Bone marrow (tissue), 2 donors: ENCODE measurements around the gene VANGL1.
A peak's percentile ranks its signal among the peaks of the same experiment; 100 is the strongest.
"Not testable (repeated sequence)": the region's sequence is repeated elsewhere in the genome, so short reads cannot be mapped to it uniquely, and the experiment has no call there.

Source experiments
- DNase-seq, 2 donors: peaks; one replicate each; lab custom pipeline; 2025; lab: John Stamatoyannopoulos, UW

Gene VANGL1

GRCh38 chr1:115641762-115642167, at the start of gene VANGL1:
Gene VANGL1 (plus strand): TSS chr1:115641970. CDS start chr1:115651414, 9,444 bp downstream.
- no peak for DNase-seq

- no peak for DNase-seq
These were observed 49.5 kb upstream of the VANGL1 start for GRCh38 chr1:115592264-115592663.

GRCh38 chr1:115593365-115594259, 48.2 kb upstream of the VANGL1 start:
- no peak for DNase-seq

GRCh38 chr1:115594600-115594999, 47.2 kb upstream of the VANGL1 start:
- DNase-seq = no peak

- DNase-seq = peak in 1 of 2 donors; percentile 45
These were observed 46.3 kb upstream of the VANGL1 start for GRCh38 chr1:115595279-115596079.

DNA sequence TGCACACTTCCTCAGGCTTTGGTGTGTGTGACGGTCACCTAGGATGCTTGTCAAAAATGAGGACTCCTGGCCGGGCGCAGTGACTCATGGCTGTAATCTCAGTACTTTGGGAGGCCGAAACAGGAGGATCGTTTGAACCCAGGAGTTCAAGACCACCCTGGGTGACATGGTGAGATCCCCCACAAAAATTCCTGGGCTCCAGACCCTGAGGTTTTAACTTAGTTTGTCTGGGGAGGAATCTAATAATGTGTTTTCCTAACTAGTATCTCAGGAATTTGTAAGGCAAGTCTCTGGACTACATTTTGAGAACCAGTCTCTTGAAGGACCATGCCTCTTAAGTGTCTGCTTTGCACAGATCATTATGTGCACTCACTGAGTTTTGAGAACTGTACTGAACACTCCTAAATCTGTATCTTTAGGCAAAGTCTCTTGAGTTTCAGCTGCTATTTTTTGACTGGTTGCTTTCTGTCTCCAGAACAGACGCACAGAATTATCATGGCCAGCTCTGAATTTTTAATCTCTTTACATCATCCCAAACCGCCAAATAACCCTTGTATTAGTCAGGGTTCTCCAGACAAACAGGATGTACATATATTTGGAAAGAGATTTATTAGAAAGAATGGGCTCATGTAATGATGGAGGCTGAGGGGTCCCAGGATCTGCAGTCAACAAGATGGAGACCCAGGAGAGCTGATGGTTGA, 45.5 kb upstream of the VANGL1 start:
- DNase-seq = no peak

DNA sequence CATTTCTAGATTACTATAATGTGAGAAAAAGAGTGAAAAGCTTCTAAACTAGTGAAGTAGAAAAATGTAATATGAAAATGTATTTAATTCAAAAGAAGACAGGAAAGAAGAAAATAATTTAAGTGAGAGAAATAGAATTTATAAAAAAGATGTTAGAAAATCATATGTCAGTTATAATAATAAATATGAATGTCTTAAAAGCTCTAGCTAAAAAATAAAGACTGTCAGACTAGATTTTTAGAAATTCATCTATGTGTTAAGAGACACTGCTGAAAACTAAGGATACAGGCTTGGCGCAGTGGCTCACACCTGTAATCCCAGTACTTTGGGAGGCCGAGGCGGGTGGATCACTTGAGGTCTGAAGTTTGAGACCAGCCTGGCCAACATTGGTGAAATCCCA, 37.3 kb upstream of the VANGL1 start:
- DNase-seq = no peak

DNA sequence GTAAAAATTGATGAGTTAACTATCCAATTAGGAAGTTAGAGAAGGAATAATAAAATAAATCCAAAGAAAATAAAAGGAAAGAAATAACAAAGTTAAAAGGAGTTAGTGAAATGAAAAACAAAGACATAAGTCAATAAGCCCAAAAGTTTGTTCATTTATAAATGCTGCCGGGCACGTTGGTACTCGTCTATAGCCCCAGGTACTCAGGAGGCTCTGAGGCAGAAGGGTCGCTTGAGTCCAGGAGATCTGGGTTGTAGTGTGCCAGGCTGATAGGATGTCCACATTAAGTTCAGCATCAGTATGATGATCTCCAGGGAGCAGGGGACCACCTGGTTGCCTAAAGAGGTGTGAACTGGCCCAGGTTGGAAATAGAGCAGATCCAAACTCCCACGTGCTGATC, 35.5 kb upstream of the VANGL1 start:
- no peak for DNase-seq

DNA sequence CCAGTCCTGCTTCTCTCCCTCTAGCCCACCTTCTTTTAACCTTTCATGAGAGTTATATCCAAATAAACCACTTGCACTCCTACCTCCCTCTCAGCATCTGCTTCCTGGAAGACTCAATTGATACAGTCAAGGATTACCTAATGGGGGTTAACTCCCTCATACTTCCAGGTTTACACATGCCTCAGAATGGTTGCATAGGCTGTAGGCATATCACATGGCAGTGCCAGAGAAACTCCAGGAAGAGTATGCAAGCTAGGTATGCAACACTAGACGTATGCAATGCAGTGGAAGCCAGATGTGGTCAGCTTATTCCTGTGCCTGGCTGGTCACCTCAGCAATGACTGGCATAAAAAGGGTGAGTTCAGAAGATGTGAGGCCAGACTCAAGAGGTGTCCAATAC, 32.7 kb upstream of the VANGL1 start:
- no peak for DNase-seq

DNA sequence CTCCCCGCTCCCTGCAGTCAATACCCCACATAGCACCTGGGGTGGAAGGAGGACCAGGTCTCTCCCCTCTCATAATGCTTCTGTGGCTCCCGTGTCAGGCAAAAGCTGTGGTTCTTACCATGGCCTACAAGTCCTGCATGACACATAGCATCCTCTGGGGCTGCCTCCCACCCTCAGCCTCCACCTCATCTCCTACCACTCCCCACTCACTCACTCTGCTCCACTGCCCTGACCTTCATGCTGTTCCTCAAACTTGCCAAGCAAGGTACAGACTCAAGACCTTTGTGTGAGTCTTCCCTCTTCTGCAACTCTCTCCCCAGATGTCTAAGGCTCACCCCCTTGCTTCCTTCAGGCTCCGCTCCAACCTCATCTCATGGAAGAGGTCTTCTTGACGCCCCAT, 28.0 kb upstream of the VANGL1 start:
- no peak for DNase-seq

- no peak for DNase-seq
These were observed 21.3 kb upstream of the VANGL1 start for GRCh38 chr1:115620453-115620852.

GRCh38 chr1:115620950-115621349, 20.8 kb upstream of the VANGL1 start:
- no peak for DNase-seq

- DNase-seq = no peak
These were observed 16.9 kb upstream of the VANGL1 start for GRCh38 chr1:115624859-115625258.

GRCh38 chr1:115630342-115630741, 11.4 kb upstream of the VANGL1 start:
- no peak for DNase-seq

DNA sequence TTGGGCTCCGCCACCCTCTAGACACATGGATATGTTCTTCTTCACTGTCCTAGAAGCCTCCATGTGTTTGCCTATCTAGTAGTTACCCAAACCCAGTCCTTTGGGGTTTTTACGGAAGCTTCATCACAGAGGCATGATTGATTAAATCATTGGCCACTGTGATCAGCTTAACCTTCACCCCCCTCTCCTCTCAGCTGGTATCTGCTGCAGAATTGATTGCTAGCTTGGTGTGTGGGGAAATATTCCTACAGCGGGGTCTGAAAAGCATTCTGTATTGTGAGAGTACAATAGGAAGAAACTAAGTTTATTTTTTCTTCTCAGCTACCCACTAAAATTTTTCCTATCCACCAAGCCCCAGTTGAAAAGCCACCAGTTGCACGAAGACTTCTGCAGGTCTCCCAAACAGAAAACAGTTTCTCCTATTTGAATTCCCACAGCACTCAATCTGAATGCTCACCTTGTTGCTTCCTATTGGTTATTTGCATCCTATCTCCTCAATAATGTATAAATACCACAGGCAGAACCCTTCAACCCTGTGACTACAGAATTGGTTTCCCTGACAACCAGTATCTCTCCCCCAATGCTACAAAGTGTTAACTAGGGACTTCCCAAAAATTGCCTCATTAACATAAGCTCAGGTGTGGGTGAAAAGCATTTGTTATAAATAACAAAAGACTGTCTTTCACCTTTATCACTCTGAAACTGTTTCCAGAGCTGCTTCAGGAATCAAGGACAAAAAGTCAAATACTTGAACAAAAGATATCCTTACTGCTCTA, 9.3 kb upstream of the VANGL1 start:
- DNase-seq = no peak

GRCh38 chr1:115633606-115634005, 8.2 kb upstream of the VANGL1 start:
- not testable (repeated sequence) for DNase-seq

DNA sequence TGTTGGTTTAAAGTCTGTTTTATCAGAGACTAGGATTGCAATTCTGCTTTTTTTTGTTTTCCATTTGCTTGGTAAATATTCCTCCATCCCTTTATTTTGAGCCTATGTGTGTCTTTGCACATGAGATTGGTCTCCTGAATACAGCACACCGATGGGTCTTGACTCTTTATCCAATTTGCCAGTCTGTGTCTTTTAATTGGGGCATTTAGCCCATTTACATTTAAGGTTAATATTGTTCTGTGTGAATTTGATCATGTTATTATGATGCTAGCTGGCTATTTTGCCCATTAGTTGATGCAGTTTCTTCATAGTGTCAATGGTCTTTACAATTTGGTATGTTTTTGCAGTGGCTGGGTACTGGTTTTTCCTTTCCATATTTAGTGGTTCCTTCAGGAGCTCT, 4.5 kb upstream of the VANGL1 start:
- not testable (repeated sequence) for DNase-seq

GRCh38 chr1:115640384-115640783, 1.4 kb upstream of the VANGL1 start:
- DNase-seq = no peak

DNA sequence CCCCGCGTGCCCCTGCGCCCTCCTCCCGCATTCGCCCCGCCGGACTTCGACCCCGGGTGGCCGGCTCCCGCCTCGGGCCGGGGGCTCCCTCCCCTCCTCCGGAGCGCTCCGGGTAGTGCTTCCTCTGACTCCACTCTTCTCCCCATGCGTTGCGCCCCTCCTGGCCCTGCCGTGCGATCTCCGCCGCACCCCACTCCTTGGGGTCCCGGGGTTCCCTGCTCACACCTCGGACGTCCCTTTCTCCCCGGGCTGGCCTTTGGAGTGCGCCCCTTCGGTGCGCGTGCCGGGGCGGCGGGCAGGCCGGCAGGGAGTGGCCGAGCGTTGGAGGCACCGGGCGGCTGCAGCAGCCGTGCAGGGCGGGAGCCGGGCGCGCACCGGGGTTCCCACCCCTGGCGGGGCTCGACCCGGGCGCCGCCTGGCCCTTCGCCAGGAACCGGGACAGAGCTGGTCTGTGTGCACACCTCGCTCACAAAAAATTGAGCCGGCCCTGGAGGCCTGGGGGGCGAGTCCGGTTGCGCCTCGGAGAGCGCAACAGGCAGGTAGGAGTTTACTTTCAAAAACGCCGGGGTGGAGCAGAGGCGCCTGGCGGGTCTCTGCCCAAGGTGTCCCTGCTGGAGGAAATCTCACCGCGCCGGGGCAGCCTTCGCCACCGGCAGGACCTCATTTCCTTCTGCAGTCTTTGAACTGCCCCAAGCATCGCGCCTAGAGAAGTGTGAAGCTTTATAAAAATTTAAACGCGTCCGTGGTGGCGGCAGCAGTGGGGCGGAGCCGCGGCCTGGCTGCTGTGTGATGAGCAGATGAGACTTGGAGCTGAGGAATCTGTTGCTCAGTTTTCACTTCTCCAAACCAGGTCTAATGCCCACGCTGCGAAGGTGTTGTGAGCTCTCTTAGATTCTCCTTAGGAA, 650 bp downstream of the VANGL1 start:
- peak in 1 of 2 donors; percentile 26 for DNase-seq

DNA sequence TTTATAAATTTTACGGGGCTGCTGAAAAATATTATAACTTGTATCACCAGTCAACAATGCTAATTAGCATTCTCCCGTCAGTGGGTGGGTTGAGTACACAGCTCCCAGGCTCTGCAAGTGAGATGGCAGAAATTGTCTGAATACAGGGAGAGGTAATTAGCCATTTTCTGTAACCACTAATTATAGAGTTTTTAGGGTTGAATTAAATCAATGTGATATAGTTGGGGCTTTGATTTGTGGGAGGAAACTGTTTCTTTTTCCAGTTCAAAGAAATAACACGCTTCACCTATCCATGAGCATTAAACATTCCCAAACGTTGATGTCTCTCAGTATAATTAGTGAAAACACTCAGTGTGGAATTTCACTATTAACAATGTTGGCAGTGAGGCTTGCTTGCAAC, 1.5 kb downstream of the VANGL1 start:
- no peak for DNase-seq

DNA sequence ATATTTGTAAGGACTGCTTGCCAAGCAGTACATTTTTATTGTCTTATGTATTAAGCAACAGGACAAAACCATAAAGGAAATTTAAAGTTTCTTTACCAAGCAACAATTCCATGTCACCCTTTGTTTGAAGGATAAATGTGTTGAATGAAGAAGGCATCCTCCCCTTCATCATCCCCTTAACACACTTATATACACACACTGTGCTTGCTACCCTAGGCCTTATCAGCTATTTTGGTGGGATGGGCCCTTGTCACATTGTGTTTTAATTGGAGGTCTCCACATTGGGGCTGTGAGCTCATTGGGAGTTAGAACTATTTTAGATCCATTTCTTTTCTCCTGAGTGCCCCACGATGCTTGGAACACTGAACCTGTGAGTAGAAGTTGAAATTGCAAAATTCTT, 1.9 kb downstream of the VANGL1 start:
- no peak for DNase-seq
